ENCODE data around the gene SYF2.

DNA sequence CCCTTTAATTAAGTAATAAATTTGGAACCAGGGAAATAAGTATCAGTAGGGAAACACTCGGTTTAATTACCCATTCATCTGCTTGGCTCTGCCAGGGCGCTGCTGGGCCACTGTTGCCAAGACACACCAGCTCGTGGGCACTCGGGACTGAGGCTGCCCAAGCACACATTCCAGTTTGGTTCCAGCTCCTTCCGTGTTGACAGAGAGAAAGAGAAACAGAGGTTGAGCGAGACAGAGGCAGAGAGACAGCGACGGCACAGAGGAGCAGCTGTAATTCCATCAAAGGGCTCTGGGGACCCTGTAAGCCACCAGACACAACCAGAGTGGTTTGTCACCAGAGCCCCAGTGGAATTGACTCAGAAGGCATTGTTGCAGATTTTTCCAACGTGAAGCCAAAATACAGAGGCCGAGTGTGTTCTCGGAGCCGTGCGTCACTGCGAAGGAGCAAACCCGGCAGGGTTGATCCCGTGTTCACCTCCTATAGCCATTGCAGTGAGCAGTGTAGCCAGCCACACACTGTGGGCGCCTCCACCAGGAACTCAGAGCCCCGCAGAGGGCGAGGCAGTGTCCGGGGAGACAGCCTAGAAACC, 33.5 kb downstream of the SYF2 start:
- TF ChIP-seq EZH2phosphoT487 (IDR thresholded peaks at IDR 0.05; ENCODE audit: borderline replicate concordance, low read depth, low read length) = no peak
- TF ChIP-seq, protein P1, sequence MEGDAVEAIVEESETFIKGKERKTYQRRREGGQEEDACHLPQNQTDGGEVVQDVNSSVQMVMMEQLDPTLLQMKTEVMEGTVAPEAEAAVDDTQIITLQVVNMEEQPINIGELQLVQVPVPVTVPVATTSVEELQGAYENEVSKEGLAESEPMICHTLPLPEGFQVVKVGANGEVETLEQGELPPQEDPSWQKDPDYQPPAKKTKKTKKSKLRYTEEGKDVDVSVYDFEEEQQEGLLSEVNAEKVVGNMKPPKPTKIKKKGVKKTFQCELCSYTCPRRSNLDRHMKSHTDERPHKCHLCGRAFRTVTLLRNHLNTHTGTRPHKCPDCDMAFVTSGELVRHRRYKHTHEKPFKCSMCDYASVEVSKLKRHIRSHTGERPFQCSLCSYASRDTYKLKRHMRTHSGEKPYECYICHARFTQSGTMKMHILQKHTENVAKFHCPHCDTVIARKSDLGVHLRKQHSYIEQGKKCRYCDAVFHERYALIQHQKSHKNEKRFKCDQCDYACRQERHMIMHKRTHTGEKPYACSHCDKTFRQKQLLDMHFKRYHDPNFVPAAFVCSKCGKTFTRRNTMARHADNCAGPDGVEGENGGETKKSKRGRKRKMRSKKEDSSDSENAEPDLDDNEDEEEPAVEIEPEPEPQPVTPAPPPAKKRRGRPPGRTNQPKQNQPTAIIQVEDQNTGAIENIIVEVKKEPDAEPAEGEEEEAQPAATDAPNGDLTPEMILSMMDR (conservative IDR thresholded peaks at IDR 0.05; ENCODE audit: low read length) = 0 out of 2 replicates have a peak, but pooled peaks have one; percentile 18
